Measurements from ENCODE around the gene SPRED2.

Gene SPRED2

DNA sequence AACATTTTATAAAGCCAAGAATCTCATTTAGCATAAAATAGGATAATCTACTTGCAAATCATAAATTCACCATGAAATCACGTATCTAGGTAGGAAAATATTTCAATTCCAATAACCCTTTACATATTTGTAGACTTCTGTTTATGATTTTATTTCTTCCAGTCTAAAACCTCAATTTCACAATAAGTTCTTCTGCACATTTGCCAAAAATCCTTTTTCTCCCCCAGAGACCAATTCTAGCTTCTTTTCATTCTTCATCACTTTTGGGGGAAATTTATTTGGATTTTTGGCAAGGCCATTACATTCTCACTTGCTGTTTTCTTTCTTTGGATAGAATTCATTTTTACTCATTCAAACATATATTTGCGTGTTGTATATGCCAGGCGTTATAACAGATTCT is 86.8 kb downstream of the SPRED2 start:
- TF ChIP-seq OSR1 (CRISPR knock-in tag; IDR thresholded peaks at IDR 0.05) (no peak), ISL1 (CRISPR knock-in tag; IDR thresholded peaks at IDR 0.05) (no peak), TOX (CRISPR knock-in tag; IDR thresholded peaks at IDR 0.05; ENCODE audit: borderline replicate concordance) (no peak), RARB (CRISPR knock-in tag; IDR thresholded peaks at IDR 0.05) (no peak), TCF4 (CRISPR knock-in tag; IDR thresholded peaks at IDR 0.05; ENCODE audit: borderline replicate concordance) (no peak), GLIS3 (CRISPR knock-in tag; IDR thresholded peaks at IDR 0.05) (no peak), ZC3H10 (CRISPR knock-in tag; IDR thresholded peaks at IDR 0.05) (no peak), ZNF565 (CRISPR knock-in tag; conservative IDR thresholded peaks at IDR 0.05; ENCODE audit: low read depth) (no peak), ZNF8 (CRISPR knock-in tag; IDR thresholded peaks at IDR 0.05) (no peak), ARNTL (CRISPR knock-in tag; IDR thresholded peaks at IDR 0.05; ENCODE audit: borderline replicate concordance, low read depth) (no peak)
- TF ChIP-seq, protein P1, sequence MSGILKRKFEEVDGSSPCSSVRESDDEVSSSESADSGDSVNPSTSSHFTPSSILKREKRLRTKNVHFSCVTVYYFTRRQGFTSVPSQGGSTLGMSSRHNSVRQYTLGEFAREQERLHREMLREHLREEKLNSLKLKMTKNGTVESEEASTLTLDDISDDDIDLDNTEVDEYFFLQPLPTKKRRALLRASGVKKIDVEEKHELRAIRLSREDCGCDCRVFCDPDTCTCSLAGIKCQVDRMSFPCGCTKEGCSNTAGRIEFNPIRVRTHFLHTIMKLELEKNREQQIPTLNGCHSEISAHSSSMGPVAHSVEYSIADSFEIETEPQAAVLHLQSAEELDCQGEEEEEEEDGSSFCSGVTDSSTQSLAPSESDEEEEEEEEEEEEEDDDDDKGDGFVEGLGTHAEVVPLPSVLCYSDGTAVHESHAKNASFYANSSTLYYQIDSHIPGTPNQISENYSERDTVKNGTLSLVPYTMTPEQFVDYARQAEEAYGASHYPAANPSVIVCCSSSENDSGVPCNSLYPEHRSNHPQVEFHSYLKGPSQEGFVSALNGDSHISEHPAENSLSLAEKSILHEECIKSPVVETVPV (CRISPR knock-in tag; IDR thresholded peaks at IDR 0.05), result no peak
- ATAC-seq, result no peak

DNA sequence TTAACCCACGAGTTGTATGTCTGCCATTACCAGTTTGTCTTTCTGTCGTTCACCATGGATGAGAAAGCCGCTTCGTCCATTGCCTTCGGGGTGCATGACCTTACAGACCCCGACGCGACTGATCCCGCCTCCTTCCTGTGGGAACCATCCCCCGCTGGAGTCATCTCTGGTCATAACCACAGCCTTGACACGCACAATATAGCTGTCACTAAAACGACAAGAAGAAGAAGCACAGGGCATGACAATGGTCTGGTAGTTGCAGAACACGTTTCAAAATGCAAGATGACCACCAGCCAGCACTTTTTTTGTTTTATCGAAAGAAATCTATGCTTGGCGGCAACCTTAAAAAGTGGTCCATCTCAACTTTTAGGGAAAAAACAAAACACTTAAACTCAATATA is 87.7 kb downstream of the SPRED2 start:
- TF ChIP-seq TCF4 (CRISPR knock-in tag; IDR thresholded peaks at IDR 0.05; ENCODE audit: borderline replicate concordance), result no peak
- TF ChIP-seq, protein P1 (CRISPR knock-in tag; IDR thresholded peaks at IDR 0.05), result no peak
- no peak for TF ChIP-seq ZFP3 (CRISPR knock-in tag; IDR thresholded peaks at IDR 0.05)
- TF ChIP-seq, protein P2, sequence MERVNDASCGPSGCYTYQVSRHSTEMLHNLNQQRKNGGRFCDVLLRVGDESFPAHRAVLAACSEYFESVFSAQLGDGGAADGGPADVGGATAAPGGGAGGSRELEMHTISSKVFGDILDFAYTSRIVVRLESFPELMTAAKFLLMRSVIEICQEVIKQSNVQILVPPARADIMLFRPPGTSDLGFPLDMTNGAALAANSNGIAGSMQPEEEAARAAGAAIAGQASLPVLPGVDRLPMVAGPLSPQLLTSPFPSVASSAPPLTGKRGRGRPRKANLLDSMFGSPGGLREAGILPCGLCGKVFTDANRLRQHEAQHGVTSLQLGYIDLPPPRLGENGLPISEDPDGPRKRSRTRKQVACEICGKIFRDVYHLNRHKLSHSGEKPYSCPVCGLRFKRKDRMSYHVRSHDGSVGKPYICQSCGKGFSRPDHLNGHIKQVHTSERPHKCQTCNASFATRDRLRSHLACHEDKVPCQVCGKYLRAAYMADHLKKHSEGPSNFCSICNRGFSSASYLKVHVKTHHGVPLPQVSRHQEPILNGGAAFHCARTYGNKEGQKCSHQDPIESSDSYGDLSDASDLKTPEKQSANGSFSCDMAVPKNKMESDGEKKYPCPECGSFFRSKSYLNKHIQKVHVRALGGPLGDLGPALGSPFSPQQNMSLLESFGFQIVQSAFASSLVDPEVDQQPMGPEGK (CRISPR knock-in tag; IDR thresholded peaks at IDR 0.05; ENCODE audit: borderline replicate concordance), result no peak
- TF ChIP-seq OSR1 (CRISPR knock-in tag; IDR thresholded peaks at IDR 0.05), result no peak
- TF ChIP-seq CSDC2 (CRISPR knock-in tag; IDR thresholded peaks at IDR 0.05), result no peak
- TF ChIP-seq SNAI2 (CRISPR knock-in tag; IDR thresholded peaks at IDR 0.05), result no peak
- no peak for TF ChIP-seq ZNF565 (CRISPR knock-in tag; conservative IDR thresholded peaks at IDR 0.05; ENCODE audit: low read depth)
- TF ChIP-seq GLIS3 (CRISPR knock-in tag; IDR thresholded peaks at IDR 0.05), result no peak
- TF ChIP-seq ESRRG (CRISPR knock-in tag; IDR thresholded peaks at IDR 0.05), result no peak
- no peak for TF ChIP-seq ZFP30 (CRISPR knock-in tag; IDR thresholded peaks at IDR 0.05)
- TF ChIP-seq, protein P3, sequence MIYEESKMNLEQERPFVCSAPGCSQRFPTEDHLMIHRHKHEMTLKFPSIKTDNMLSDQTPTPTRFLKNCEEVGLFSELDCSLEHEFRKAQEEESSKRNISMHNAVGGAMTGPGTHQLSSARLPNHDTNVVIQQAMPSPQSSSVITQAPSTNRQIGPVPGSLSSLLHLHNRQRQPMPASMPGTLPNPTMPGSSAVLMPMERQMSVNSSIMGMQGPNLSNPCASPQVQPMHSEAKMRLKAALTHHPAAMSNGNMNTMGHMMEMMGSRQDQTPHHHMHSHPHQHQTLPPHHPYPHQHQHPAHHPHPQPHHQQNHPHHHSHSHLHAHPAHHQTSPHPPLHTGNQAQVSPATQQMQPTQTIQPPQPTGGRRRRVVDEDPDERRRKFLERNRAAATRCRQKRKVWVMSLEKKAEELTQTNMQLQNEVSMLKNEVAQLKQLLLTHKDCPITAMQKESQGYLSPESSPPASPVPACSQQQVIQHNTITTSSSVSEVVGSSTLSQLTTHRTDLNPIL (CRISPR knock-in tag; IDR thresholded peaks at IDR 0.05; ENCODE audit: low read depth), result no peak
- ATAC-seq, result no peak

DNA sequence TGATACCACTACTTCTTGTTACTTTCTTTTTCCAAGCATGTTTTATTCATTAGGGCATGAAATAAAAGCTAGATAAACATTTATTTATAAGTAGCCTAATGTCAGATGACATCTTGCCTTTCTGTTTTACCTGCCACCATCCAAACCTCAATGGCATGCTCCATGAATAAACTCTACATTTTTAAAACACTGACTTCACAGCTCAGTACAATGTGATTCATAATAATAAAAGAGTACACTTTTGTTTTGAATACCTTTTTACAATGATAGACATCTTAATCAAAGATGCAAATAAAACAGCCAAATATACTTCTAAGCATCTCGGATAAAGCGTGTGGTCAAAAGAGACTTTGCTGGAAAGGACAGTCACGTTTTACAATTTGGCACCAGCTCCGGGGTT is 88.2 kb downstream of the SPRED2 start:
- TF ChIP-seq, protein P4, sequence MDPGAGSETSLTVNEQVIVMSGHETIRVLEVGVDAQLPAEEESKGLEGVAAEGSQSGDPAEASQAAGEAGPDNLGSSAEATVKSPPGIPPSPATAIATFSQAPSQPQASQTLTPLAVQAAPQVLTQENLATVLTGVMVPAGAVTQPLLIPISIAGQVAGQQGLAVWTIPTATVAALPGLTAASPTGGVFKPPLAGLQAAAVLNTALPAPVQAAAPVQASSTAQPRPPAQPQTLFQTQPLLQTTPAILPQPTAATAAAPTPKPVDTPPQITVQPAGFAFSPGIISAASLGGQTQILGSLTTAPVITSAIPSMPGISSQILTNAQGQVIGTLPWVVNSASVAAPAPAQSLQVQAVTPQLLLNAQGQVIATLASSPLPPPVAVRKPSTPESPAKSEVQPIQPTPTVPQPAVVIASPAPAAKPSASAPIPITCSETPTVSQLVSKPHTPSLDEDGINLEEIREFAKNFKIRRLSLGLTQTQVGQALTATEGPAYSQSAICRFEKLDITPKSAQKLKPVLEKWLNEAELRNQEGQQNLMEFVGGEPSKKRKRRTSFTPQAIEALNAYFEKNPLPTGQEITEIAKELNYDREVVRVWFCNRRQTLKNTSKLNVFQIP (CRISPR knock-in tag; IDR thresholded peaks at IDR 0.05; ENCODE audit: borderline replicate concordance, low read depth), result no peak
- TF ChIP-seq, protein P1 (CRISPR knock-in tag; IDR thresholded peaks at IDR 0.05), result no peak
- TF ChIP-seq ISL1 (CRISPR knock-in tag; IDR thresholded peaks at IDR 0.05) (no peak), TCF4 (CRISPR knock-in tag; IDR thresholded peaks at IDR 0.05; ENCODE audit: borderline replicate concordance) (no peak), ESRRG (CRISPR knock-in tag; IDR thresholded peaks at IDR 0.05) (no peak), ZC3H10 (CRISPR knock-in tag; IDR thresholded peaks at IDR 0.05) (no peak)
- TF ChIP-seq, protein P5, sequence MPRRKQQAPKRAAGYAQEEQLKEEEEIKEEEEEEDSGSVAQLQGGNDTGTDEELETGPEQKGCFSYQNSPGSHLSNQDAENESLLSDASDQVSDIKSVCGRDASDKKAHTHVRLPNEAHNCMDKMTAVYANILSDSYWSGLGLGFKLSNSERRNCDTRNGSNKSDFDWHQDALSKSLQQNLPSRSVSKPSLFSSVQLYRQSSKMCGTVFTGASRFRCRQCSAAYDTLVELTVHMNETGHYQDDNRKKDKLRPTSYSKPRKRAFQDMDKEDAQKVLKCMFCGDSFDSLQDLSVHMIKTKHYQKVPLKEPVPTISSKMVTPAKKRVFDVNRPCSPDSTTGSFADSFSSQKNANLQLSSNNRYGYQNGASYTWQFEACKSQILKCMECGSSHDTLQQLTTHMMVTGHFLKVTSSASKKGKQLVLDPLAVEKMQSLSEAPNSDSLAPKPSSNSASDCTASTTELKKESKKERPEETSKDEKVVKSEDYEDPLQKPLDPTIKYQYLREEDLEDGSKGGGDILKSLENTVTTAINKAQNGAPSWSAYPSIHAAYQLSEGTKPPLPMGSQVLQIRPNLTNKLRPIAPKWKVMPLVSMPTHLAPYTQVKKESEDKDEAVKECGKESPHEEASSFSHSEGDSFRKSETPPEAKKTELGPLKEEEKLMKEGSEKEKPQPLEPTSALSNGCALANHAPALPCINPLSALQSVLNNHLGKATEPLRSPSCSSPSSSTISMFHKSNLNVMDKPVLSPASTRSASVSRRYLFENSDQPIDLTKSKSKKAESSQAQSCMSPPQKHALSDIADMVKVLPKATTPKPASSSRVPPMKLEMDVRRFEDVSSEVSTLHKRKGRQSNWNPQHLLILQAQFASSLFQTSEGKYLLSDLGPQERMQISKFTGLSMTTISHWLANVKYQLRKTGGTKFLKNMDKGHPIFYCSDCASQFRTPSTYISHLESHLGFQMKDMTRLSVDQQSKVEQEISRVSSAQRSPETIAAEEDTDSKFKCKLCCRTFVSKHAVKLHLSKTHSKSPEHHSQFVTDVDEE (CRISPR knock-in tag; IDR thresholded peaks at IDR 0.05), result no peak
- ATAC-seq, result no peak

Data from SK-N-SH treated with all-trans-retinoic acid at 6 μM for 48 hours (cell line).